GM20000 (cell line): ENCODE measurements around the gene DHX30.

Source experiments
- DNase-seq: peaks from one replicate; pipeline ENCODE4 v3.0.0; 2012; ENCODE audit warnings: low spot score
- TF ChIP-seq, protein P1 (sequence below): IDR thresholded peaks from 2 replicates; pipeline ENCODE4 v1.5.1; 2012; ENCODE audit warnings: mild to moderate bottlenecking, control low read depth; ENCODE audit errors: extremely low read depth, missing control alignments

DHX30 gene

DNA sequence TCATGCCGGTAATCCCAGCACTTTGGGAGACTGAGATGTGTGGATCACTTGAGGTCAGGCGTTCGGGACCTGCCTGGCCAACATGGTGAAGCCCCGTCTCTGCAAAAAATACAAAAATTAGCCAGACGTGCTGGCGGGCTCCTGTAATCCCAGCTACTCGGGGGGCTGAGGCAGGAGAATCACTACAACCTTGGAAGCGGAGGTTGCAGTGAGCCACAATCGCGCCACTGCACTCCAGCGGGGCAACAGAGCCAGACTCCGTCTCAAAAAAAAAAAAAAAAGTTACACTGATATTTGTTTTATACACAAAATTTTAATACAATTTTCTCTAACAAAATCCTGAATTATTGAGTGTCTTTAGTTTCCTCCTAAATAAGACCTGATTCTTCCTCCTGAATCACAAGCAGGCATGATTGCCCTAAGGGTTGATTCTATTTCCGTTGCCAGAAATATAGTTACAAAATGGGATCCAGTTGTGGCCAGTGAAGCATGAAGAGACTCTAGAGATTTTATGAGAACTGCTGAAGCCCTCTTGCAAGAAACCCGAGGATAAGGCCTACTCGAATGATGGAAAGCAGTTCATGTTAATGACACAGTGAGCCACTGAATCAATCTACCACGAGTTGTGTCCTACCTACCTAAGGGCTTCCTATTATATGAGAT is 11.6 kb upstream of the DHX30 start:
- no peak for DNase-seq
- TF ChIP-seq, protein P1, sequence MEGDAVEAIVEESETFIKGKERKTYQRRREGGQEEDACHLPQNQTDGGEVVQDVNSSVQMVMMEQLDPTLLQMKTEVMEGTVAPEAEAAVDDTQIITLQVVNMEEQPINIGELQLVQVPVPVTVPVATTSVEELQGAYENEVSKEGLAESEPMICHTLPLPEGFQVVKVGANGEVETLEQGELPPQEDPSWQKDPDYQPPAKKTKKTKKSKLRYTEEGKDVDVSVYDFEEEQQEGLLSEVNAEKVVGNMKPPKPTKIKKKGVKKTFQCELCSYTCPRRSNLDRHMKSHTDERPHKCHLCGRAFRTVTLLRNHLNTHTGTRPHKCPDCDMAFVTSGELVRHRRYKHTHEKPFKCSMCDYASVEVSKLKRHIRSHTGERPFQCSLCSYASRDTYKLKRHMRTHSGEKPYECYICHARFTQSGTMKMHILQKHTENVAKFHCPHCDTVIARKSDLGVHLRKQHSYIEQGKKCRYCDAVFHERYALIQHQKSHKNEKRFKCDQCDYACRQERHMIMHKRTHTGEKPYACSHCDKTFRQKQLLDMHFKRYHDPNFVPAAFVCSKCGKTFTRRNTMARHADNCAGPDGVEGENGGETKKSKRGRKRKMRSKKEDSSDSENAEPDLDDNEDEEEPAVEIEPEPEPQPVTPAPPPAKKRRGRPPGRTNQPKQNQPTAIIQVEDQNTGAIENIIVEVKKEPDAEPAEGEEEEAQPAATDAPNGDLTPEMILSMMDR: no peak

DNA sequence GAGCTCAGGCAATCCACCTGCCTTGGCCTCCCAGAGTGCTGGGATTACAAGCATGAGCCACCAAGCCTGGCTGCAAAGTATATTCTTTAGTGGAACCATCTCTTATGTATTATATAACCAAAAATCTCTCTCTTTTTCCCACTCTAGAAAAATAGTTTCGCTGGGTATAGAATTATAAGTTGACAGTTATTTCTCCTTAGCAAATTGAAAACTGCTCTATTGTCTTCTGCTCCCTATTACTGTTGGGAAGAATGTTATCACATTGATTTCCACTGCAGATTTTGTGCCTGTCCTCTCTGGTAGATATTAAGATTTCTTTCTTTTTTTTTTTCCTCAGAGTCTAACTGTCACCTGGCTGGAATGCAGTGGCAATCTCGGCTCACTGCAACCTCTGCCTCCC is 10.2 kb upstream of the DHX30 start:
- TF ChIP-seq, protein P1: no peak
- DNase-seq: no peak

DNA sequence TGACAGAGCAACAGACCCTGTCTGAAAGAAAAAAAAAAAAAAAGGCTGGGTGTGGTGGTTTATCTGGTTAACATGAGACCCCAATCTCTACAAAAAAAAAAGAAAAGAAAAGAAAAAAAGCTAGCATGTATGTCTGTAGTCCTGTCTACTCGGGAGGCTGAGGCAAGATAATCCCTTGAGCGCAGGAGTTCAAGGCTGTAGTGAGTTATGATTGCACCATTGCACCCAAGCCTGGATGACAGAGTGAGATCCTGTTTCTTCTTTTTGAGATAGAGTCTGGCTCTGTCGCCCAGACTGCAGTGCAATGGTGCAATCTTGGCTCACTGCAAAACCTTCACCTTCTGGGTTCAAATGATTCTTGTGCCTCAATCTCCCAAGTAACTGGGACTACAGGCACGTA is 8.4 kb upstream of the DHX30 start:
- no peak for DNase-seq
- TF ChIP-seq, protein P1: no peak

DNA sequence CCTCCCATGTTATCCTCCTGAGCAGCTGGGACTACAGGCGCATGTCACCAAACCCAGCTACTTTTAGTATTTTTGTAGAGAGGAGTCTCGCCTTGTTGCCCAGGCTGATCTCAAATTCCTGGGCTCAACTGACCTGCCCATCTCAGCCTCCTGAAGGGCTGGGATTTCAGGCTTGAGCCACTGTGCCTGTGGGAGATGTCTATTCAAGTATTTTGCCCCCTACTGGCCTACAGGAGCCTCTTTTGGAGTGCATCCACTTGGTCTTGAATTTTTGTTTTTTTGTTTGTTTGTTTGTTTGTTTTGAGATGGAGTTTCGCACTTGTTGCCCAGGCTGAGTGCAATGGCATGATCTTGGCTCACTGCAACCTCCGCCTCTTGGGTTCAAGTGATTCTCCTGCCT is 3.2 kb upstream of the DHX30 start:
- DNase-seq: no peak
- TF ChIP-seq, protein P1: peak; percentile 47

GRCh38 chr3:47803480-47804025 is 615 bp downstream of the DHX30 start:
- TF ChIP-seq, protein P1: no peak
- DNase-seq: no peak

GRCh38 chr3:47804577-47804976 is 1.6 kb downstream of the DHX30 start:
- no peak for DNase-seq
- TF ChIP-seq, protein P1: no peak

DNA sequence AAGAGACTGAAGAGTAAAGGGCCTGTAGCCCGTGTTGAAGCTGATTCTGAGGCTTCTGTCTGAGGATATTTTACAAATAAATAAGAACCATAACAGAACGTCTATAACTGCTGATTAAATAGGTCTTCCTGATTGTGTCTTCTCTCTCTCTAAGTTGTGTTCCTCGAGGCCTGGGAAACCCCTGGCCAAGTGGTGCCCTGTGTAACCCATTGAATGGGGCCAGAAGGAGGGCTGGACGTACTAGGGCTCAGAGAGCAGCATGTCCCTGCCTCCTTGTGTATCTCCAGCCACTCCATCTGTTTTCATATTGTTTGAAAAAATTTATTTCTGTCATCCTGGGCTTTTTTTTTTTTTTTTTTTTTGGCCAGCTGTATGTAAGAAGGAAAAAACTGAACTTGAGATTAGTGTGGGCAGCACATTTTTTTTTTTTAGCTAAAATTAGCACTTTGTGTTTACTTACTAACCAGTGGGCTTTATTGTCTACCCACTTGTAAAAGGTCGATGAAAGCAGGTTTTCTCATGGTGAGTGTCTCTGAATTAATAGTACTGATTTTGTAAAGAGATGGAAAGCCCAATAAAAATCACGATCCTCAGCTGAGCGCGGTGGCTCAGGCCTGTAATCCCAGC is 10.7 kb downstream of the DHX30 start:
- no peak for DNase-seq

More for the DNA sequence above, 10.7 kb downstream of the DHX30 start:
- TF ChIP-seq, protein P1: no peak
